ENCODE measurements around the gene MRPS27. TPM values are rescaled to one million over a fixed set of nuclear protein-coding genes. Genes with fewer than 3 reads are reported as not detected.

MRPS27 gene
- total RNA-seq, 1 donor from 2014 or later = 37.0 TPM

DNA sequence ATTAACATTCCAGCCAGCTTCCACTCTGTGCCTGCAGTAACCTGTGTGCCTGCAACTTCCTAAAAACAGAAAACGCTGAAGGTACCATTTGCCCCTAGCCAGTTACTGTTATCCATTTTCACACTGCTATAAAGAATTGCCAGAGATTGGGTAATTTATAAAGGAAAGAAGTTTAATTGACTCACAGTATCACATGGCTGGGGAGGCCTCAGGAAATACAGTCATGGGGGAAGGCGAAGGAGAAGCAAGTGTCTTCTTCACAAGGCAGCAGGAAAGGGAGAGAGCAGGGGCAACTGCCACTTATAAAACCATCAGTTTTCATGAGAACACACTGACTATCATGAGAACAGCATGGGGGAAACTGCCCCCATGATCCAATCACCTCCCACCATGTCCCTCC lies 31.3 kb upstream of the MRPS27 start:
- Histone ChIP-seq H3K36me3 (ENCODE audit: insufficient read depth, low read length) (no peaks in the 10 kb centered on the region), H3K4me1 (ENCODE audit: insufficient read depth, low read length) (peaks cover 11% of the 10 kb centered on the region), H3K9ac (ENCODE audit: low read length) (no peak overlapping the region), H4K20me1 (ENCODE audit: insufficient read depth, low read length) (no peaks in the 10 kb centered on the region), H3K4me3 (ENCODE audit: insufficient read depth, low read depth, low read length) (no peak overlapping the region), H3K27ac (ENCODE audit: low read depth, low read length) (no peak overlapping the region), H2AFZ (ENCODE audit: low read depth, low read length) (no peak overlapping the region), H3K27me3 (ENCODE audit: insufficient read depth, low read length) (no peaks in the 10 kb centered on the region), H3K79me2 (ENCODE audit: insufficient read depth, low read length) (no peaks in the 10 kb centered on the region), H3K4me2 (ENCODE audit: low read length) (no peak overlapping the region), H3K9me3 (ENCODE audit: insufficient read depth, low read depth, low read length) (no peaks in the 10 kb centered on the region)
- no peak for FAIRE-seq
- Mint-ChIP-seq H3K9me3 (ENCODE audit: unreplicated experiment) (no peaks in the 10 kb centered on the region), H3K36me3 (ENCODE audit: low read depth, unreplicated experiment) (no peaks in the 10 kb centered on the region), H3K4me1 (ENCODE audit: low read depth, unreplicated experiment) (peaks cover 12% of the 10 kb centered on the region), H3K4me3 (ENCODE audit: unreplicated experiment) (no peak overlapping the region), H3K27ac (ENCODE audit: unreplicated experiment) (no peak overlapping the region), H3K27me3 (ENCODE audit: low read depth, unreplicated experiment) (no peaks in the 10 kb centered on the region)
- TF ChIP-seq EZH2 (IDR thresholded peaks at IDR 0.05; ENCODE audit: insufficient read depth, low read length) = no peak
- TF ChIP-seq, protein P1, sequence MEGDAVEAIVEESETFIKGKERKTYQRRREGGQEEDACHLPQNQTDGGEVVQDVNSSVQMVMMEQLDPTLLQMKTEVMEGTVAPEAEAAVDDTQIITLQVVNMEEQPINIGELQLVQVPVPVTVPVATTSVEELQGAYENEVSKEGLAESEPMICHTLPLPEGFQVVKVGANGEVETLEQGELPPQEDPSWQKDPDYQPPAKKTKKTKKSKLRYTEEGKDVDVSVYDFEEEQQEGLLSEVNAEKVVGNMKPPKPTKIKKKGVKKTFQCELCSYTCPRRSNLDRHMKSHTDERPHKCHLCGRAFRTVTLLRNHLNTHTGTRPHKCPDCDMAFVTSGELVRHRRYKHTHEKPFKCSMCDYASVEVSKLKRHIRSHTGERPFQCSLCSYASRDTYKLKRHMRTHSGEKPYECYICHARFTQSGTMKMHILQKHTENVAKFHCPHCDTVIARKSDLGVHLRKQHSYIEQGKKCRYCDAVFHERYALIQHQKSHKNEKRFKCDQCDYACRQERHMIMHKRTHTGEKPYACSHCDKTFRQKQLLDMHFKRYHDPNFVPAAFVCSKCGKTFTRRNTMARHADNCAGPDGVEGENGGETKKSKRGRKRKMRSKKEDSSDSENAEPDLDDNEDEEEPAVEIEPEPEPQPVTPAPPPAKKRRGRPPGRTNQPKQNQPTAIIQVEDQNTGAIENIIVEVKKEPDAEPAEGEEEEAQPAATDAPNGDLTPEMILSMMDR (IDR thresholded peaks at IDR 0.05; ENCODE audit: insufficient read depth, low read depth, low read length) = no peak
- no peak for DNase-seq (ENCODE audit: low read depth)

DNA sequence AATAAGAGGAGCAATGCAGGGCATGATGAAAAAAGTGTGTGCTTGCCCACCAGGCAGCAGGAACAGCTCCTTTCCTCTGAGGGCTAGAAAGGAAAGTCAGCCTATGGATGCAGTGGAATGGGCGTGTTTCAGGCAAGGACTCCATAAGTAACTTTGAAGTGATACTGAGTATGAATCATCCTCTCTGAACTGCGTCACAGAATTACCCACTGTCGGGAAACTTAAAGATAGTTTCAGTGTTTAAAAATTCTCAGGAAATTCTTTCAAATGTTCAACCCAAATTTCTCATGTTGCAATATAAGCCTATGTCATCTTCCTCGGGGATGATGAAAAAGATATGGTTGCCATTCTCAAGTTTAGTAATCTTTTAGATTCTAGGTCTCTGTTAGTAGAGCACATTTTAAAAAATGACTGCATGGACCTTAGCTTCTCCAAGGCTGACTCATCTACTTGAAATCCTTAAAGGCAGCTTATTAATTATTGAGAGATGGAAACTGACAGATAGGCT lies 27.8 kb upstream of the MRPS27 start:
- Mint-ChIP-seq H3K27ac (ENCODE audit: unreplicated experiment) (peak overlapping the region; percentile 11), H3K9me3 (ENCODE audit: unreplicated experiment) (no peaks in the 10 kb centered on the region), H3K4me3 (ENCODE audit: unreplicated experiment) (no peak overlapping the region), H3K4me1 (ENCODE audit: low read depth, unreplicated experiment) (peaks cover 12% of the 10 kb centered on the region), H3K27me3 (ENCODE audit: low read depth, unreplicated experiment) (no peaks in the 10 kb centered on the region), H3K36me3 (ENCODE audit: low read depth, unreplicated experiment) (peaks cover 9% of the 10 kb centered on the region)
- Histone ChIP-seq H3K4me1 (ENCODE audit: insufficient read depth, low read length) (peaks cover 11% of the 10 kb centered on the region), H2AFZ (ENCODE audit: low read depth, low read length) (peak overlapping the region; percentile 1), H3K79me2 (ENCODE audit: insufficient read depth, low read length) (no peaks in the 10 kb centered on the region), H3K4me3 (ENCODE audit: insufficient read depth, low read depth, low read length) (no peak overlapping the region), H3K9ac (ENCODE audit: low read length) (peak overlapping the region; percentile 50), H3K27me3 (ENCODE audit: insufficient read depth, low read length) (no peaks in the 10 kb centered on the region), H3K4me2 (ENCODE audit: low read length) (peak overlapping the region; percentile 73), H3K36me3 (ENCODE audit: insufficient read depth, low read length) (peaks cover 6% of the 10 kb centered on the region), H4K20me1 (ENCODE audit: insufficient read depth, low read length) (no peaks in the 10 kb centered on the region), H3K27ac (ENCODE audit: low read depth, low read length) (peak overlapping the region; percentile 83), H3K9me3 (ENCODE audit: insufficient read depth, low read depth, low read length) (no peaks in the 10 kb centered on the region)
- DNase-seq (ENCODE audit: low read depth) (peak; percentile 95), FAIRE-seq (peak; percentile 82)
- TF ChIP-seq EZH2 (IDR thresholded peaks at IDR 0.05; ENCODE audit: insufficient read depth, low read length) = no peak
- TF ChIP-seq, protein P1 (IDR thresholded peaks at IDR 0.05; ENCODE audit: insufficient read depth, low read depth, low read length) = no peak

DNA sequence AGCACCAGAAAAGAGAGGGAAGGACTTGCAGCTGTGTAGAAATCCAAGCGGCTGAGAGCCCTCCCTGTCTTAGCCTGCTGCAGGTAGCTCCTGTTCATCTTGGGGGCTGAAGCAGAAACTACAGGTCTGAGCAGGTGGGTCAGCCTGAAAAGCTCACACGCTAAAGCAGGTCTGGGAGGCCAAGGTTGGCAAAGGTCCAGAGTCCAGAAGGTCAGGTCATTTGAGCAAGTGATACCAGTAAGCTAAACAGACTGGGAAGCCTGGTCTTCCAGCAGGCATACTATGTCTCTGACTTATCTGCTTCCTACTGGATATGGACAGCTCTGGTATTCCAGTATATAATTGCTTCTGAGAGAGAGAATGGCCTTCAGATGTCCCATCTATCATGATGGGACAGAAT lies 26.4 kb upstream of the MRPS27 start:
- TF ChIP-seq, protein P1 (IDR thresholded peaks at IDR 0.05; ENCODE audit: insufficient read depth, low read depth, low read length) = no peak
- TF ChIP-seq EZH2 (IDR thresholded peaks at IDR 0.05; ENCODE audit: insufficient read depth, low read length) = no peak
- H3K27me3 Mint-ChIP-seq (ENCODE audit: low read depth, unreplicated experiment) = no peaks in the 10 kb centered on the region
- H3K4me1 Mint-ChIP-seq (ENCODE audit: low read depth, unreplicated experiment) = peaks cover 12% of the 10 kb centered on the region
- H4K20me1 ChIP-seq (ENCODE audit: insufficient read depth, low read length) = no peaks in the 10 kb centered on the region
- no peaks in the 10 kb centered on the region for H3K9me3 Mint-ChIP-seq (ENCODE audit: unreplicated experiment)
- H3K79me2 ChIP-seq (ENCODE audit: insufficient read depth, low read length) = no peaks in the 10 kb centered on the region
- H2AFZ ChIP-seq (ENCODE audit: low read depth, low read length) = no peak overlapping the region
- no peak overlapping the region for H3K4me3 Mint-ChIP-seq (ENCODE audit: unreplicated experiment)
- peaks cover 9% of the 10 kb centered on the region for H3K36me3 Mint-ChIP-seq (ENCODE audit: low read depth, unreplicated experiment)
- no peak overlapping the region for H3K9ac ChIP-seq (ENCODE audit: low read length)
- H3K36me3 ChIP-seq (ENCODE audit: insufficient read depth, low read length) = peaks cover 6% of the 10 kb centered on the region
- H3K27me3 ChIP-seq (ENCODE audit: insufficient read depth, low read length) = no peaks in the 10 kb centered on the region
- peaks cover 11% of the 10 kb centered on the region for H3K4me1 ChIP-seq (ENCODE audit: insufficient read depth, low read length)
- FAIRE-seq (no peak), DNase-seq (ENCODE audit: low read depth) (no peak)
- no peak overlapping the region for H3K4me3 ChIP-seq (ENCODE audit: insufficient read depth, low read depth, low read length)
- H3K27ac Mint-ChIP-seq (ENCODE audit: unreplicated experiment) = no peak overlapping the region
- no peaks in the 10 kb centered on the region for H3K9me3 ChIP-seq (ENCODE audit: insufficient read depth, low read depth, low read length)
- no peak overlapping the region for H3K27ac ChIP-seq (ENCODE audit: low read depth, low read length)
- no peak overlapping the region for H3K4me2 ChIP-seq (ENCODE audit: low read length)
